Measurements from ENCODE around the gene TEX30.

TEX30 gene

GRCh38 chr13:102773441-102774213 lies at the start of gene TEX30:
Gene TEX30 (minus strand): TSS chr13:102773786. CDS start chr13:102770026, 3,760 bp downstream.
- H3K27ac ChIP-seq: peak within 1 kb of the TSS; percentile 41
- peak; percentile 22 for DNase-seq (ENCODE audit: low read depth, low spot score)

- H3K27ac ChIP-seq: no peak overlapping the region
- no peak for DNase-seq (ENCODE audit: low read depth, low spot score)
Measured at GRCh38 chr13:102817907-102818306, 44.3 kb upstream of the TEX30 start.

GRCh38 chr13:102817241-102817640 lies 43.7 kb upstream of the TEX30 start:
- DNase-seq (ENCODE audit: low read depth, low spot score): no peak
- H3K27ac ChIP-seq: no peak overlapping the region

- no peak for DNase-seq (ENCODE audit: low read depth, low spot score)
- no peak overlapping the region for H3K27ac ChIP-seq
Measured at GRCh38 chr13:102816708-102817107, 43.1 kb upstream of the TEX30 start.

- DNase-seq (ENCODE audit: low read depth, low spot score): no peak
- H3K27ac ChIP-seq: no peak overlapping the region
Measured at GRCh38 chr13:102815788-102816187, 42.2 kb upstream of the TEX30 start.

- H3K27ac ChIP-seq: no peak overlapping the region
- DNase-seq (ENCODE audit: low read depth, low spot score): no peak
Measured at GRCh38 chr13:102814793-102815192, 41.2 kb upstream of the TEX30 start.

GRCh38 chr13:102814025-102814607 lies 40.5 kb upstream of the TEX30 start:
- no peak for DNase-seq (ENCODE audit: low read depth, low spot score)
- no peak overlapping the region for H3K27ac ChIP-seq

- peak overlapping the region; percentile 13 for H3K27ac ChIP-seq
- DNase-seq (ENCODE audit: low read depth, low spot score): no peak
Measured at GRCh38 chr13:102812611-102813287, 39.2 kb upstream of the TEX30 start.

- no peak for DNase-seq (ENCODE audit: low read depth, low spot score)
- no peak overlapping the region for H3K27ac ChIP-seq
Measured at GRCh38 chr13:102807699-102808098, 34.1 kb upstream of the TEX30 start.

GRCh38 chr13:102805680-102806079 lies 32.1 kb upstream of the TEX30 start:
- no peak for DNase-seq (ENCODE audit: low read depth, low spot score)
- H3K27ac ChIP-seq: no peak overlapping the region

- DNase-seq (ENCODE audit: low read depth, low spot score): peak; percentile 14
- H3K27ac ChIP-seq: peak overlapping the region; percentile 61
Measured at GRCh38 chr13:102800145-102801041, 26.8 kb upstream of the TEX30 start.

GRCh38 chr13:102799426-102800144 lies 26.0 kb upstream of the TEX30 start:
- peak overlapping the region; percentile 61 for H3K27ac ChIP-seq
- no peak for DNase-seq (ENCODE audit: low read depth, low spot score)

GRCh38 chr13:102798581-102799425 lies 25.2 kb upstream of the TEX30 start, which contains the start of the genes BIVM and POGLUT2:
Gene BIVM (plus strand): TSS chr13:102799119. CDS start chr13:102807268, 8,149 bp downstream.
Gene POGLUT2 (minus strand): TSS chr13:102798976. CDS start chr13:102798670, 306 bp downstream.
- DNase-seq (ENCODE audit: low read depth, low spot score): peak; percentile 79
- peak within 1 kb of the TSS; percentile 61 for H3K27ac ChIP-seq

- no peak for DNase-seq (ENCODE audit: low read depth, low spot score)
- H3K27ac ChIP-seq: no peak overlapping the region
Measured at GRCh38 chr13:102793611-102794355, 20.2 kb upstream of the TEX30 start.

- H3K27ac ChIP-seq: no peak overlapping the region
- DNase-seq (ENCODE audit: low read depth, low spot score): no peak
Measured at GRCh38 chr13:102792396-102792795, 18.8 kb upstream of the TEX30 start.

- H3K27ac ChIP-seq: no peak overlapping the region
- DNase-seq (ENCODE audit: low read depth, low spot score): no peak
Measured at GRCh38 chr13:102788683-102789082, 15.1 kb upstream of the TEX30 start.

GRCh38 chr13:102784483-102784882 lies 10.9 kb upstream of the TEX30 start:
- no peak for DNase-seq (ENCODE audit: low read depth, low spot score)
- H3K27ac ChIP-seq: no peak overlapping the region

GRCh38 chr13:102781591-102781990 lies 8.0 kb upstream of the TEX30 start:
- no peak for DNase-seq (ENCODE audit: low read depth, low spot score)
- no peak overlapping the region for H3K27ac ChIP-seq

All from epithelial cell of prostate (primary cell).